Smooth muscle cell (in vitro differentiated cells): ENCODE measurements around the gene PGAM2. TPM values are rescaled to one million over a fixed set of nuclear protein-coding genes. Genes with fewer than 3 reads are reported as not detected.
A peak's percentile ranks its signal among the peaks of the same experiment; 100 is the strongest.

Experiments used
- DNase-seq: peaks from one replicate; lab custom pipeline; 2025; ENCODE audit not compliant: unreplicated experiment; lab: John Stamatoyannopoulos, UW
- H2AFZ ChIP-seq: fragments of 200-600 bp; sonication (generic); 2 replicates; pipeline ENCODE4 v1.6.0; 2016; ENCODE audit warnings: antibody characterized with exemption, low read depth, mild to moderate bottlenecking
- H3F3A ChIP-seq: fragments of 200-600 bp; sonication (generic); 2 replicates; pipeline ENCODE4 v1.6.0; 2017; ENCODE audit warnings: antibody characterized with exemption, low read depth
- H3K27ac ChIP-seq: fragments of 200-600 bp; sonication (generic); 2 replicates; pipeline ENCODE4 v1.5.1; 2016; ENCODE audit warnings: low read depth, mild to moderate bottlenecking
- H3K27me3 ChIP-seq: fragments of 200-600 bp; sonication (generic); 2 replicates; pipeline ENCODE4 v1.6.1; 2016; ENCODE audit warnings: low read depth, mild to moderate bottlenecking
- H3K36me3 ChIP-seq: fragments of 200-600 bp; sonication (generic); 2 replicates; pipeline ENCODE4 v1.5.1; 2016; ENCODE audit warnings: low read depth
- H3K4me1 ChIP-seq: fragments of 200-600 bp; sonication (generic); 2 replicates; pipeline ENCODE4 v1.5.1; 2016; ENCODE audit warnings: low read depth
- H3K4me2 ChIP-seq: fragments of 200-600 bp; sonication (generic); 2 replicates; pipeline ENCODE4 v1.6.0; 2016; ENCODE audit warnings: mild to moderate bottlenecking
- H3K4me3 ChIP-seq: fragments of 200-600 bp; sonication (generic); 2 replicates; pipeline ENCODE4 v1.5.1; 2016; ENCODE audit warnings: mild to moderate bottlenecking
- H3K79me2 ChIP-seq: fragments of 200-600 bp; sonication (generic); 2 replicates; pipeline ENCODE4 v1.6.0; 2016; ENCODE audit warnings: low read depth, mild to moderate bottlenecking
- H3K9ac ChIP-seq: fragments of 200-600 bp; sonication (generic); 2 replicates; pipeline ENCODE4 v1.6.0; 2016; ENCODE audit warnings: low read depth
- H3K9me3 ChIP-seq: fragments of 200-600 bp; sonication (generic); replicated peaks from 2 replicates; pipeline ENCODE4 v1.5.1; 2016; ENCODE audit warnings: low read depth
- H4K20me1 ChIP-seq: fragments of 200-600 bp; sonication (generic); 2 replicates; pipeline ENCODE4 v1.6.0; 2016; ENCODE audit warnings: low read depth
- CTCF ChIP-seq: fragments of 200-600 bp; sonication (generic); IDR thresholded peaks from 2 replicates; pipeline ENCODE4 v1.5.1; 2017; ENCODE audit warnings: borderline replicate concordance, mild to moderate bottlenecking, antibody characterized with exemption; ENCODE audit not compliant: insufficient read depth, poor library complexity, severe bottlenecking
- WGBS: methylation state at CpG from one replicate; pipeline ENCODE4 v1.1.7; 2016; ENCODE audit warnings: low lambda C conversion rate; 5-methylcytosine and 5-hydroxymethylcytosine counted together
- polyA plus RNA-seq: library from polyadenylated mRNA; unstranded; fragments of >200 nt; fragmentation: Nextera tagmentation; extraction: Ambion mirVana; gene quantifications from 2 replicates; pipeline ENCODE4 v1.2.1, GENCODE V29; 2016
- total RNA-seq: library from RNA; depleted of rRNA; stranded (reverse); fragments of >200 nt; gene quantifications from 2 replicates; pipeline ENCODE4 v1.2.3, GENCODE V29; 2014

The PGAM2 gene
- total and polyA plus RNA-seq, 2 experiments from 2014 or later, result not detected

DNA sequence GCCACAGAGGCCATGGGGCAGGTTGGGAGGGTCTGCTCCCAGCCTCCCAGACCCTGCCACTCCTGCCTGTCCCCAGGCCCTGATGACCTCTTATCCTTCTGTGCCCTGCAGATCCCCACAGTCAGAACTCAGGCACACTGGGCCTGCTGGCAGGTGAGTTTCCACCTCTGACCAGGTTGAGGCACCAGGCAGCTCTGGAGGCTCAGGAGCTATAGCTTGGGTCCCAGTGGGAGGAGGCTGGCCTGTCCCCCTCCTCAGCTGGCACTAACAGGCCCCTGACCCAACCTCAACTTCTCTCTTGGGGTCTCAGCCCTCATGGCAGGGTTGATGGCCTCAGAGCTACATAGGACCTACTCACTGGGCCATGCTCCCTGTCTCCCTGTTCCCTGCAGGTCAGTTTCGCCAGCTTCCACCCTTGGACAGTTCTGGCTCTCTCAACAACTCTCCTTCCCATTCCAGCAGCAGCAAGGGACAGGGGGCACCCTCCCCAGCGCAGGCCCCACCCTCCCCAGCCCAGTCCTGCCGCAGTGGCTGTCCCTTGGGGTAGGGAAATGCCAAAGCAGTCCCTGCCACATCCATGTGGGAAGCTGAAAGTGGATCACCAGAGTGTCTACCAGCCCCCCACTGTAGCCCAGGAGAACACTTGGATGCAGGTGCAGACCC lies 36.1 kb upstream of the PGAM2 start:
- WGBS, result 94% methylated on average over 3 of the region's 3 CpGs
- Histone ChIP-seq H2AFZ (no peak overlapping the region), H3K4me1 (no peaks in the 10 kb centered on the region)

GRCh38 chr7:44100458-44101302 lies 35.3 kb upstream of the PGAM2 start:
- H3K27me3 ChIP-seq, result no peaks in the 10 kb centered on the region
- peak overlapping the region; percentile 9 for H3K4me2 ChIP-seq
- H3K36me3 ChIP-seq, result no peaks in the 10 kb centered on the region
- no peaks in the 10 kb centered on the region for H3K9me3 ChIP-seq
- 35% methylated on average over 10 of the region's 10 CpGs for WGBS
- peak overlapping the region; percentile 68 for H3K9ac ChIP-seq
- DNase-seq, result peak; percentile 29
- peaks cover 3% of the 10 kb centered on the region for H4K20me1 ChIP-seq
- no peak overlapping the region for H3K4me3 ChIP-seq
- H3K79me2 ChIP-seq, result peaks cover 13% of the 10 kb centered on the region
- H2AFZ ChIP-seq, result peak overlapping the region; percentile 28
- no peak for TF ChIP-seq CTCF
- H3K4me1 ChIP-seq, result no peaks in the 10 kb centered on the region
- peaks cover 22% of the 10 kb centered on the region for H3F3A ChIP-seq
- peak overlapping the region; percentile 88 for H3K27ac ChIP-seq

More for the DNA sequence above, 36.1 kb upstream of the PGAM2 start:
- peak overlapping the region; percentile 88 for H3K27ac ChIP-seq
- H3K4me3 ChIP-seq, result no peak overlapping the region
- H3K9me3 ChIP-seq, result no peaks in the 10 kb centered on the region
- peaks cover 10% of the 10 kb centered on the region for H4K20me1 ChIP-seq
- no peaks in the 10 kb centered on the region for H3K36me3 ChIP-seq
- peaks cover 22% of the 10 kb centered on the region for H3F3A ChIP-seq
- H3K79me2 ChIP-seq, result peaks cover 20% of the 10 kb centered on the region
- H3K4me2 ChIP-seq, result no peak overlapping the region
- no peaks in the 10 kb centered on the region for H3K27me3 ChIP-seq
- no peak for TF ChIP-seq CTCF
- no peak for DNase-seq
- H3K9ac ChIP-seq, result peak overlapping the region; percentile 68

DNA sequence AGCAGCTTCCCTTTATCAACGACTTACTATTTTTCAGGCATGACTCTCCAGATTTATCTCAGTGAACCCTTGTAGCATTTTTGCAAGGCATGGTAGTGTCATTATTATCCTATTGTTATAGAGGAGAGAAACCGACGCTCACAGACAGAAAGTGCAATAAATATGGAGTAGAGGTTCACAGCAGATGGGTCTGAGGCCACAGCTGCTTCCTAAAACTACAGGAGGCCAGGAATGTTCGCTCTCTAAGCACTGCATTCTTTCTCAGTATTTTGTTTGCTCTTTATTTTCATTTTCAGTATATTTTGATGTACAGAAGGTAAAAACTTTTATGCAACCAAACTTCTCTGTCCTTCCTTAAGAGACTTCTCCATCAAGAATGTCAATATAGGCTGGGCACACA lies 34.3 kb upstream of the PGAM2 start:
- Histone ChIP-seq H3F3A (peaks cover 22% of the 10 kb centered on the region), H3K27ac (peak overlapping the region; percentile 88), H4K20me1 (no peaks in the 10 kb centered on the region), H3K4me2 (peak overlapping the region; percentile 9), H3K9me3 (no peaks in the 10 kb centered on the region), H3K79me2 (peaks cover 4% of the 10 kb centered on the region), H3K36me3 (no peaks in the 10 kb centered on the region), H2AFZ (peak overlapping the region; percentile 36), H3K27me3 (no peaks in the 10 kb centered on the region), H3K9ac (no peak overlapping the region), H3K4me1 (no peaks in the 10 kb centered on the region), H3K4me3 (no peak overlapping the region)
- WGBS, result 87% methylated on average over 4 of the region's 4 CpGs
- no peak for TF ChIP-seq CTCF
- DNase-seq, result no peak
